GM12864 (cell line): ENCODE results near the gene MAP2K5.

Experiments used
- DNase-seq: peaks from one replicate; pipeline ENCODE4 v3.0.0-alpha.2; 2011; ENCODE audit warnings: low read depth
- H3K4me3 ChIP-seq: 2 replicates; pipeline ENCODE4 v1.5.1; 2011; ENCODE audit warnings: mild to moderate bottlenecking, low read depth, low read length, control low read depth
- TF ChIP-seq, protein P1 (sequence below): IDR thresholded peaks from 2 replicates; pipeline ENCODE4 v1.5.1; 2011; ENCODE audit warnings: low read depth, mild to moderate bottlenecking, moderate library complexity, low read length, control low read depth, inconsistent platforms; ENCODE audit errors: missing control alignments

Gene MAP2K5

DNA sequence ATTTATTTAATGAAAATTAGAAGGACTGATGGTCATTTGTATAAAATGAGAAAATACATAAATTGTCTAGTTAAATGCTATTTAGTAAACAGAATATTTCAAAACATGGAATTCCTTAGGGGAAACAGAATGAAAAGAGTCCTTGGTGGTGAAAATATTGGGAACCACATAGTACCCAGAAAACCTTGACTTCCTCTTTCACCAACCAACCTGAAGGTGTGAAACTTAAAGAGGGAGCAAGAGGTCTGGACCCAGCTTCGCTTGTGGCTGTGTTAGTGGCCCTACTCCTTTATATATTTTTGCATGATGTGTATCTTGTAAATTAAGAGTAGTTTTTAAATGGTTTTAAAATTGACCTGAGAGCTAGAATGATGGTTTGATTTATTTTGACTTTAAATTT lies 64.2 kb downstream of the MAP2K5 start:
- H3K4me3 ChIP-seq = no peak overlapping the region
- TF ChIP-seq, protein P1, sequence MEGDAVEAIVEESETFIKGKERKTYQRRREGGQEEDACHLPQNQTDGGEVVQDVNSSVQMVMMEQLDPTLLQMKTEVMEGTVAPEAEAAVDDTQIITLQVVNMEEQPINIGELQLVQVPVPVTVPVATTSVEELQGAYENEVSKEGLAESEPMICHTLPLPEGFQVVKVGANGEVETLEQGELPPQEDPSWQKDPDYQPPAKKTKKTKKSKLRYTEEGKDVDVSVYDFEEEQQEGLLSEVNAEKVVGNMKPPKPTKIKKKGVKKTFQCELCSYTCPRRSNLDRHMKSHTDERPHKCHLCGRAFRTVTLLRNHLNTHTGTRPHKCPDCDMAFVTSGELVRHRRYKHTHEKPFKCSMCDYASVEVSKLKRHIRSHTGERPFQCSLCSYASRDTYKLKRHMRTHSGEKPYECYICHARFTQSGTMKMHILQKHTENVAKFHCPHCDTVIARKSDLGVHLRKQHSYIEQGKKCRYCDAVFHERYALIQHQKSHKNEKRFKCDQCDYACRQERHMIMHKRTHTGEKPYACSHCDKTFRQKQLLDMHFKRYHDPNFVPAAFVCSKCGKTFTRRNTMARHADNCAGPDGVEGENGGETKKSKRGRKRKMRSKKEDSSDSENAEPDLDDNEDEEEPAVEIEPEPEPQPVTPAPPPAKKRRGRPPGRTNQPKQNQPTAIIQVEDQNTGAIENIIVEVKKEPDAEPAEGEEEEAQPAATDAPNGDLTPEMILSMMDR = no peak
- DNase-seq = no peak

DNA sequence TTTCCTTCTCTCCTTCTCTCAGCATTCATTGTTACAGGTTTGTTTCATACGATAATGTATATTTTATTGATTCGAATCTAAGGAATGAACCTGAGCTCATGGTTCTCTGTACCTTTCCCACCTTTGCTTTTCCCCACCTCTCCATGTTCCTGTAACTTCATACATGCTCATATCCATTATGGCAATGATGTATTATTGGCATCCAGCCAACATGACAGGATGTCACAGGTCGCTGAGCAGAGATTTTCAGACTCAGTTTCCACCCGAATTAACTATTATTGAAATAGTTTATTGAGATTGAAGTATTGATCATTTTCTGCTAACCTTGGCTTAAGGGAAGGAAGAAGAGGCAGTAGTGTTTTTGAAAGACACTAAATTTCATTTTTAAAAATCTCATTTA lies 64.8 kb downstream of the MAP2K5 start:
- no peak for DNase-seq
- TF ChIP-seq, protein P1 = no peak
- no peak overlapping the region for H3K4me3 ChIP-seq

DNA sequence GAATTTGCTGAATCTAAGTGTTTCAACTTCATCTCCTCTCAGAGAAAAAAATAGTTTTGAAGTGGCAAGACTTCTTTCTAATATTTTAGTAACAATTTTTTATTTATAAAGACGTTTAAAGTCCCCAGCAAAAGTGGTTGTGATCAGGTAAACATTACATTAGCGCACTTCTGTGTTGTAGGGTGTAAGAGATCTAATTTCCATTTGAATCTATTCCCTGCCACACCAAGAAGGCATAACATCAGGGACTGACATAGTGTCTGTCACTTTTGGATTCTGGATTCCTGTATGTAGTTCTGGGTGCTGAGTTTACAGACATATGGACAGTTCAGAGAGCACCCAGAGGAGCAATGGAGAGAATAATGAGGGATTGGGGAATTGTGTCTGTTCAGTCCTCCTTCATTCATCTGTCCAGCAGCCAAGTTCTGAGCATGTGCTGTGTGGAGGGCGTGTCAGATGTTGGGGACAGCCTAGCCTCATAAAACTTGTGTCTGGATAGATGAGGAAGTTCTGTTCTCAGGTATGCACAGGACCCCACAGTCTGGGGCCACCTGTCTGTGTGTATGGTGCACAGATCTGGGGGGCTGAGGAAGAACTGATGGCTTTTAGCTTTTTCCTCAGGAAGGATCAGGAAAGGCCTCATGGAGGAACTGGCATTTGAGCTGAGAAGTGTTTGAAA lies 65.6 kb downstream of the MAP2K5 start:
- no peak overlapping the region for H3K4me3 ChIP-seq
- no peak for DNase-seq
- TF ChIP-seq, protein P1 = no peak

DNA sequence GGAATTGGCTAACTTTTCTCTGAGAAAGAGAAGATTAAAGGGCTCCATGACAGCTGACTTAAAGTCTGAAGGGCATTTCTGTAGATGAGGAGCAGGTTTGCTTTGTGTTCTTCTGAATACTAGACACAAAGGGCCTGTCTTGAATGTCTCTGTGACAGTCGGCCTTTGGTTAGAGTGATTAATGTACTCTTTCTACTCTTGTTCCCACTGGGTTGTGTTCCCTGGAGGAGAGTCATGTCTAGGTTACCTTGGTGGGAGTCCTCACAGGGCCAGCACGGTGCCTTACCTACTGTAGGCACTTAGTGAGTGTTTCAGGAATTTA lies 66.1 kb downstream of the MAP2K5 start:
- TF ChIP-seq, protein P1 = no peak
- no peak overlapping the region for H3K4me3 ChIP-seq
- no peak for DNase-seq

DNA sequence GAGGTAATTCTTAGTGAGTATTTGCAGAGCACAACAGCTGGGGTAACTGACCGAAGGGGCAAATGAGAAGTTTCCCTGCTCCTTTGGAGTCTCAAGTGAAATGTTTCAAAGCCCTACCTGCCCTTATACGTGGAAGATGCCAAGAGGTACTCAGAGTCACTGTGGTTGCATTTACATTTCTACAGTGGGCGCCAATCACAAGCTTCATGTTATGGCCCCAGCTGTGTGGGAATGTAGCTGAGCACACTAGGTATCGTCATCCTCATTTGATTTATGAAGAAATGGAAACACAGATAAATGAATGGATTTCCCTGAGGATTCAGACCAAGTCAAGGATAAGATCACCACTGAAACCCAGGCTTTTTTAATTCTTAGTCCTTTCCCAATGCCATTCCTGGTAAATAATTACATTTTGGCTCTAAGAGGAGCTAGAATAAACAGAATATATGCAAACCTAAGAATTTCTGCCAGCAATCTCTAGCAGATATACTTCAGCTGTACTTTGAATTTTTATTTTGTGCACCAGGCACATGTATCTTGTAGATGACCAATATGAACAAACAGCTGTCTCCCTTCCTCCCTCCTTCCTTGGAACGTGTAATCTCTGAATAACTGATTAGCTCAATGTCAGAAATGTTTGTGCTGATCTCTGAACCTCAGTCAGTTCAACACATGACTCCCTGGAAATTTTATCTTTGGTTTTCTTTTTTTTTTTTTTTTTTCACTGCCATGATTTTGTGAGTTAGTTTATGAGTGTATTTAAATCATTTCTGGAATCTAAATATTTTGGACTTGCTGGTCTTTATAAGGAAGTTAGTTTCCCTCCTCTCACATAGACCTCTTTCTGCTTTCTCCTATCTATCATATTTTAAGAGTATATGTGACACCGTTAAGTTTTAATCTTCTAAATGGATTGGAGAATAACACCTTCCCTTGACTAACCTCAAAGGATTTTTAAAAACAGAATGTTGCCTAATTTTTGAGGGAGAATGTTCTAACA lies 69.2 kb downstream of the MAP2K5 start:
- no peak for DNase-seq
- H3K4me3 ChIP-seq = no peak overlapping the region
- TF ChIP-seq, protein P1 = no peak

DNA sequence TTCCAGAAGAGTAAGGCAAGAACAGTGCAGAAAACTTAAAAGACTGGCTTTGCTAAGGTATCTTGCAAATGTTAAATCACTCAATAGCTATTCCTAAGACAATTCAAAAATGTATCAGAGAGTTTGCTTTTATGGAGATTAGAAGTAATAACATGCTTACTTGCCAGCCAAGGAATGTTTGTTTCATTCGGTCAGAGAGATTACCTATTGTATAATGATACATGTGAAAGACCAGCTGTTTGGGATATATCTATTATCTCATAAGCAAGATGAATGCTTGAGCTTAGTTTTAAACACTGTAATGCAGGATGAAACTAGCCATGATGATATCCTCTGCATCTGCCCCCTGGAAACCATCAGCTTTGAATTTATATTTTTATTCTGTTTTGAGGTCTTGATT lies 70.7 kb downstream of the MAP2K5 start:
- no peak for DNase-seq
- TF ChIP-seq, protein P1 = no peak
- no peak overlapping the region for H3K4me3 ChIP-seq
